Activated naive CD8-positive, alpha-beta T cell (primary cell): Measurements from ENCODE around the gene C6orf89.

Source experiments
- H3K27ac Mint-ChIP-seq: one replicate; pipeline ENCODE4 v1.8.0; 2021; ENCODE audit warnings: mixed read lengths
- H3K27me3 Mint-ChIP-seq: one replicate; pipeline ENCODE4 v1.8.0; 2021; ENCODE audit warnings: mixed read lengths
- H3K36me3 Mint-ChIP-seq: one replicate; pipeline ENCODE4 v1.8.0; 2021; ENCODE audit warnings: mixed read lengths
- H3K4me1 Mint-ChIP-seq: one replicate; pipeline ENCODE4 v1.8.0; 2021; ENCODE audit warnings: low read depth, mixed read lengths
- H3K4me3 Mint-ChIP-seq: one replicate; pipeline ENCODE4 v1.8.0; 2021; ENCODE audit warnings: mild to moderate bottlenecking, mixed read lengths
- H3K9me3 Mint-ChIP-seq: one replicate; pipeline ENCODE4 v1.8.0; 2021; ENCODE audit warnings: low read depth, mixed read lengths

Gene C6orf89

GRCh38 chr6:36955136-36955535 lies 69.4 kb downstream of the C6orf89 start:
- H3K27ac Mint-ChIP-seq = no peak overlapping the region

GRCh38 chr6:36955671-36956445 lies 70.1 kb downstream of the C6orf89 start:
- no peaks in the 10 kb centered on the region for H3K9me3 Mint-ChIP-seq
- no peaks in the 10 kb centered on the region for H3K27me3 Mint-ChIP-seq
- H3K36me3 Mint-ChIP-seq = no peaks in the 10 kb centered on the region
- peaks cover 28% of the 10 kb centered on the region for H3K4me1 Mint-ChIP-seq
- no peak overlapping the region for H3K4me3 Mint-ChIP-seq
- H3K27ac Mint-ChIP-seq = no peak overlapping the region

More at GRCh38 chr6:36955136-36955535, 69.4 kb downstream of the C6orf89 start:
- Mint-ChIP-seq H3K27me3 (no peaks in the 10 kb centered on the region), H3K9me3 (no peaks in the 10 kb centered on the region), H3K36me3 (no peaks in the 10 kb centered on the region), H3K4me1 (peaks cover 28% of the 10 kb centered on the region), H3K4me3 (no peak overlapping the region)

- H3K4me1 Mint-ChIP-seq = peaks cover 28% of the 10 kb centered on the region
- no peaks in the 10 kb centered on the region for H3K9me3 Mint-ChIP-seq
- H3K27ac Mint-ChIP-seq = no peak overlapping the region
- no peaks in the 10 kb centered on the region for H3K27me3 Mint-ChIP-seq
- H3K36me3 Mint-ChIP-seq = no peaks in the 10 kb centered on the region
- no peak overlapping the region for H3K4me3 Mint-ChIP-seq
These were observed 70.7 kb downstream of the C6orf89 start for GRCh38 chr6:36956446-36956820.

- no peaks in the 10 kb centered on the region for H3K27me3 Mint-ChIP-seq
- H3K27ac Mint-ChIP-seq = no peak overlapping the region
- peaks cover 31% of the 10 kb centered on the region for H3K4me1 Mint-ChIP-seq
These were observed 72.1 kb downstream of the C6orf89 start for GRCh38 chr6:36957773-36958271.

GRCh38 chr6:36958775-36959554 lies 73.2 kb downstream of the C6orf89 start:
- H3K4me3 Mint-ChIP-seq = no peak overlapping the region
- peaks cover 35% of the 10 kb centered on the region for H3K4me1 Mint-ChIP-seq
- no peak overlapping the region for H3K27ac Mint-ChIP-seq
- H3K27me3 Mint-ChIP-seq = no peaks in the 10 kb centered on the region
- no peaks in the 10 kb centered on the region for H3K36me3 Mint-ChIP-seq
- H3K9me3 Mint-ChIP-seq = no peaks in the 10 kb centered on the region

More at GRCh38 chr6:36957773-36958271, 72.1 kb downstream of the C6orf89 start:
- Mint-ChIP-seq H3K36me3 (no peaks in the 10 kb centered on the region), H3K4me3 (no peak overlapping the region), H3K9me3 (no peaks in the 10 kb centered on the region)

- peaks cover 34% of the 10 kb centered on the region for H3K4me1 Mint-ChIP-seq
These were observed 74.0 kb downstream of the C6orf89 start for GRCh38 chr6:36959555-36960250.

GRCh38 chr6:36961441-36962435 lies 76.0 kb downstream of the C6orf89 start:
- no peaks in the 10 kb centered on the region for H3K36me3 Mint-ChIP-seq
- H3K9me3 Mint-ChIP-seq = no peaks in the 10 kb centered on the region
- no peaks in the 10 kb centered on the region for H3K27me3 Mint-ChIP-seq
- H3K27ac Mint-ChIP-seq = no peak overlapping the region
- no peak overlapping the region for H3K4me3 Mint-ChIP-seq
- H3K4me1 Mint-ChIP-seq = peaks cover 31% of the 10 kb centered on the region

More at GRCh38 chr6:36959555-36960250, 74.0 kb downstream of the C6orf89 start:
- no peaks in the 10 kb centered on the region for H3K27me3 Mint-ChIP-seq
- H3K36me3 Mint-ChIP-seq = no peaks in the 10 kb centered on the region
- H3K27ac Mint-ChIP-seq = no peak overlapping the region
- no peak overlapping the region for H3K4me3 Mint-ChIP-seq
- H3K9me3 Mint-ChIP-seq = no peaks in the 10 kb centered on the region

GRCh38 chr6:36962874-36963273 lies 77.1 kb downstream of the C6orf89 start:
- H3K27me3 Mint-ChIP-seq = no peaks in the 10 kb centered on the region
- H3K9me3 Mint-ChIP-seq = no peaks in the 10 kb centered on the region
- no peaks in the 10 kb centered on the region for H3K36me3 Mint-ChIP-seq
- H3K27ac Mint-ChIP-seq = no peak overlapping the region
- H3K4me3 Mint-ChIP-seq = peak overlapping the region; percentile 11
- H3K4me1 Mint-ChIP-seq = peaks cover 31% of the 10 kb centered on the region

GRCh38 chr6:36963451-36964290 lies 77.9 kb downstream of the C6orf89 start:
- Mint-ChIP-seq H3K4me3 (no peak overlapping the region), H3K4me1 (peaks cover 31% of the 10 kb centered on the region)

GRCh38 chr6:36964349-36964748 lies 78.6 kb downstream of the C6orf89 start:
- Mint-ChIP-seq H3K36me3 (no peaks in the 10 kb centered on the region), H3K27me3 (no peaks in the 10 kb centered on the region), H3K4me1 (peaks cover 31% of the 10 kb centered on the region), H3K27ac (no peak overlapping the region), H3K4me3 (no peak overlapping the region), H3K9me3 (no peaks in the 10 kb centered on the region)

More at GRCh38 chr6:36963451-36964290, 77.9 kb downstream of the C6orf89 start:
- Mint-ChIP-seq H3K27ac (no peak overlapping the region), H3K9me3 (no peaks in the 10 kb centered on the region), H3K36me3 (no peaks in the 10 kb centered on the region), H3K27me3 (no peaks in the 10 kb centered on the region)

- Mint-ChIP-seq H3K4me1 (peaks cover 31% of the 10 kb centered on the region), H3K4me3 (no peak overlapping the region), H3K27me3 (no peaks in the 10 kb centered on the region), H3K27ac (no peak overlapping the region), H3K9me3 (no peaks in the 10 kb centered on the region), H3K36me3 (peaks cover 3% of the 10 kb centered on the region)
These were observed 79.2 kb downstream of the C6orf89 start for GRCh38 chr6:36964908-36965307.

- H3K36me3 Mint-ChIP-seq = peaks cover 3% of the 10 kb centered on the region
- H3K9me3 Mint-ChIP-seq = no peaks in the 10 kb centered on the region
- no peak overlapping the region for H3K27ac Mint-ChIP-seq
- H3K4me3 Mint-ChIP-seq = no peak overlapping the region
- no peaks in the 10 kb centered on the region for H3K27me3 Mint-ChIP-seq
- peaks cover 31% of the 10 kb centered on the region for H3K4me1 Mint-ChIP-seq
These were observed 81.5 kb downstream of the C6orf89 start for GRCh38 chr6:36967301-36967700.

GRCh38 chr6:36967757-36968156 lies 82.0 kb downstream of the C6orf89 start:
- peaks cover 3% of the 10 kb centered on the region for H3K36me3 Mint-ChIP-seq
- H3K27me3 Mint-ChIP-seq = no peaks in the 10 kb centered on the region
- H3K4me3 Mint-ChIP-seq = no peak overlapping the region
- H3K4me1 Mint-ChIP-seq = peaks cover 28% of the 10 kb centered on the region
- H3K27ac Mint-ChIP-seq = no peak overlapping the region
- no peaks in the 10 kb centered on the region for H3K9me3 Mint-ChIP-seq
